ENCODE data around the gene KCNQ5. TPM values are rescaled to one million over a fixed set of nuclear protein-coding genes. Genes with fewer than 3 reads are reported as not detected.

Gene KCNQ5
- total RNA-seq, 4 donors from 2014 or later: 0.57 to 4.4 (median 0.97) TPM

GRCh38 chr6:73002588-73002987 is 380.7 kb downstream of the KCNQ5 start:
- H3K27ac ChIP-seq: no peak overlapping the region
- no peak for DNase-seq
- H3K36me3 ChIP-seq: no peaks in the 10 kb centered on the region
- intact Hi-C loops (cut with DNase I): no loop called here
- TF ChIP-seq POLR2A (IDR thresholded peaks at IDR 0.05) (no peak), CTCF (IDR thresholded peaks at IDR 0.05) (no peak)
- H3K4me1 ChIP-seq: no peaks in the 10 kb centered on the region
- no peak overlapping the region for H3K4me3 ChIP-seq
- H3K9me3 ChIP-seq: no peaks in the 10 kb centered on the region
- no peaks in the 10 kb centered on the region for H3K27me3 ChIP-seq

- no peak overlapping the region for H3K4me3 ChIP-seq
- H3K27me3 ChIP-seq: no peaks in the 10 kb centered on the region
- no peak for DNase-seq
- no peaks in the 10 kb centered on the region for H3K9me3 ChIP-seq
- intact Hi-C loops (cut with DNase I): no loop called here
- no peak overlapping the region for H3K27ac ChIP-seq
- no peak for TF ChIP-seq CTCF (IDR thresholded peaks at IDR 0.05)
- no peak for TF ChIP-seq POLR2A (IDR thresholded peaks at IDR 0.05)
- 72 to 80% methylated on average over 3 of the region's 3 CpGs for WGBS, 2 donors
- no peaks in the 10 kb centered on the region for H3K36me3 ChIP-seq
- H3K4me1 ChIP-seq: no peaks in the 10 kb centered on the region
These were observed 381.4 kb downstream of the KCNQ5 start for GRCh38 chr6:73003302-73003701.

GRCh38 chr6:73004231-73004630 is 382.4 kb downstream of the KCNQ5 start:
- Histone ChIP-seq H3K9me3 (no peaks in the 10 kb centered on the region), H3K36me3 (no peaks in the 10 kb centered on the region), H3K4me1 (no peaks in the 10 kb centered on the region), H3K27me3 (no peaks in the 10 kb centered on the region), H3K4me3 (no peak overlapping the region), H3K27ac (no peak overlapping the region)
- DNase-seq: no peak
- intact Hi-C loops (cut with DNase I): no loop called here
- TF ChIP-seq CTCF (IDR thresholded peaks at IDR 0.05) (no peak), POLR2A (IDR thresholded peaks at IDR 0.05) (no peak)

- Histone ChIP-seq H3K4me1 (no peaks in the 10 kb centered on the region), H3K4me3 (no peak overlapping the region), H3K27me3 (no peaks in the 10 kb centered on the region), H3K9me3 (no peaks in the 10 kb centered on the region), H3K36me3 (no peaks in the 10 kb centered on the region), H3K27ac (no peak overlapping the region)
- WGBS, 2 donors: 80% methylated on average over 2 of the region's 2 CpGs
- DNase-seq: no peak
- TF ChIP-seq CTCF (IDR thresholded peaks at IDR 0.05) (no peak), POLR2A (IDR thresholded peaks at IDR 0.05) (no peak)
- intact Hi-C loops (cut with DNase I): no loop called here
These were observed 383.0 kb downstream of the KCNQ5 start for GRCh38 chr6:73004861-73005260.

GRCh38 chr6:73006146-73006545 is 384.3 kb downstream of the KCNQ5 start:
- DNase-seq: no peak
- Histone ChIP-seq H3K27me3 (no peaks in the 10 kb centered on the region), H3K4me1 (no peaks in the 10 kb centered on the region), H3K4me3 (no peak overlapping the region), H3K27ac (no peak overlapping the region), H3K36me3 (no peaks in the 10 kb centered on the region), H3K9me3 (no peaks in the 10 kb centered on the region)
- TF ChIP-seq CTCF (IDR thresholded peaks at IDR 0.05) (no peak), POLR2A (IDR thresholded peaks at IDR 0.05) (no peak)
- intact Hi-C loops (cut with DNase I): no loop called here
- 60 to 65% methylated on average over 2 of the region's 2 CpGs for WGBS, 2 donors
